Measurements from ENCODE around the gene RPS19.
A peak's percentile ranks its signal among the peaks of the same experiment; 100 is the strongest.

RPS19 gene

GRCh38 chr19:41859618-41860418, at the start of gene RPS19:
Gene RPS19, plus strand, starts transcription at chr19:41860255. Its CDS starts 520 bp downstream, at chr19:41860775.
- Mint-ChIP-seq H3K27ac (peak within 1 kb of the TSS; percentile 100), H3K4me3 (peak within 1 kb of the TSS; percentile 95), H3K36me3 (peaks cover 23% of the 10 kb centered on the region), H3K9me3 (ENCODE audit: low read depth) (no peaks in the 10 kb centered on the region), H3K27me3 (no peaks in the 10 kb centered on the region), H3K4me1 (ENCODE audit: low read depth) (peaks cover 39% of the 10 kb centered on the region)

DNA sequence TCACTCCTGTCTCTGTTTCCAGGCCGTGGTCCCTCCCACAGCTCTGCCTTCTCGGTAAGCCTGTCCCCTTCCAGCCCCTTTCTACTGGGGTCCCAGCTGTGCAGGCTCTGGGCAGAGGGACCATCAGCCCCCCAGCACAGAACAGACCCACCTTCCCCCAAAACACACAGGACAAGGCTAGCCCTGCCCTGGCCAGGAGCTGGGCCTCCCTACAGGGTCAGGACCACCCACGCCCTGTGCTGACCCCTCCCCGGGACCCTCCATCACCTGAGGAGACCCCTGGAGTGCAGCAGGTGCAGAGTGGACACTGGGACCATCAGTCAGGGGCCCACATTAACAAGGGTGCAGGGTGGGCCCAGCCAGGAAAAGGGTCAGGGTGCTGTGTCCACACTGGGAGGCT, 49.8 kb upstream of the RPS19 start:
- H3K36me3 Mint-ChIP-seq: no peaks in the 10 kb centered on the region

DNA sequence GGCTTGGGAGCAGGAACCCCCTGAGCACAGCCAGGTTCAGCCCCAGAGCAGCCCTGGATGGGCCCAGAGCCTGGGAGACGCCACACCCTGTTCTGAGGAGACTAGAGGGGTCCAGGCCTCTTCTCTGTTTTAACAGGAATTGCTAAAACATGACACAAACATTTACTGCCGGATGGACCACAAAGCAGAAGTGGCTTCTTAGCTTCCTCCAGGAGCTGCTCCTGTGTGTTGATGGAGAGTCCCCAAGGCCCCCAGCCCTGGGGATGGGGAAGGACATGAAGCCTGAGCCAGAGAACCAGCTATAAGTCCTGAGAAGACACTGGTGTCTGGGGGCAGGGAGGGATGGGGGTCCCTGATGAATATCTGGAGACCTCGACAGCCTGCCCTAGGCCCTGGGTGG, 49.0 kb upstream of the RPS19 start:
- no peak overlapping the region for H3K27ac Mint-ChIP-seq
- no peak overlapping the region for H3K4me3 Mint-ChIP-seq
- peaks cover 12% of the 10 kb centered on the region for H3K27me3 Mint-ChIP-seq
- no peaks in the 10 kb centered on the region for H3K9me3 Mint-ChIP-seq (ENCODE audit: low read depth)
- H3K4me1 Mint-ChIP-seq (ENCODE audit: low read depth): peaks cover 11% of the 10 kb centered on the region
- H3K36me3 Mint-ChIP-seq: no peaks in the 10 kb centered on the region

More for the DNA sequence above, 49.8 kb upstream of the RPS19 start:
- Mint-ChIP-seq H3K27ac (no peak overlapping the region), H3K9me3 (ENCODE audit: low read depth) (no peaks in the 10 kb centered on the region), H3K4me3 (no peak overlapping the region), H3K27me3 (peaks cover 16% of the 10 kb centered on the region), H3K4me1 (ENCODE audit: low read depth) (peaks cover 8% of the 10 kb centered on the region)

DNA sequence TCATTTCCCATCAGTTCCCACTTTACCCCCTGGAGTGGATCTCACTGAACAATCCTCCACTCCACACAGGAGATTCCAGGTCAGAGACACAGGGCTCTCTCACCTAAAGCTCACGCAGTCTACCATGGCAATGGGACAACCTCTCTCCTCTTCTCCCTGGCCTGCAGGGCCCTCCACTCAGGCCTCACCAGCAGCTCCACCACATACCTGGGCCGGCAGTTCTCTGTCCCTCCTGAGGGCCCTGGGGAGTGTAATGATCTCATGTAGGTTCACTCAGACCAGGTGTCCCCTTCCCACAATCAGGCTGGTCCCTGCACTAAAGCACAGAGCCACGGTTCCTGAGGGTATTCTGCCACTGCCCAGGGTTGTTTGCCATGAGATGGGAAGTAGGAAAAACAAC, 48.1 kb upstream of the RPS19 start:
- no peak overlapping the region for H3K4me3 Mint-ChIP-seq
- peaks cover 11% of the 10 kb centered on the region for H3K4me1 Mint-ChIP-seq (ENCODE audit: low read depth)
- no peak overlapping the region for H3K27ac Mint-ChIP-seq
- H3K36me3 Mint-ChIP-seq: no peaks in the 10 kb centered on the region
- H3K27me3 Mint-ChIP-seq: peaks cover 12% of the 10 kb centered on the region
- no peaks in the 10 kb centered on the region for H3K9me3 Mint-ChIP-seq (ENCODE audit: low read depth)

GRCh38 chr19:41813911-41814310, 46.1 kb upstream of the RPS19 start:
- Mint-ChIP-seq H3K27ac (no peak overlapping the region), H3K4me3 (no peak overlapping the region), H3K4me1 (ENCODE audit: low read depth) (peaks cover 11% of the 10 kb centered on the region), H3K9me3 (ENCODE audit: low read depth) (no peaks in the 10 kb centered on the region), H3K36me3 (no peaks in the 10 kb centered on the region), H3K27me3 (peaks cover 4% of the 10 kb centered on the region)

- Mint-ChIP-seq H3K9me3 (ENCODE audit: low read depth) (no peaks in the 10 kb centered on the region), H3K27me3 (peaks cover 2% of the 10 kb centered on the region), H3K4me1 (ENCODE audit: low read depth) (peaks cover 11% of the 10 kb centered on the region), H3K36me3 (no peaks in the 10 kb centered on the region), H3K27ac (no peak overlapping the region), H3K4me3 (no peak overlapping the region)
Measured at GRCh38 chr19:41815301-41815700, 44.8 kb upstream of the RPS19 start.

DNA sequence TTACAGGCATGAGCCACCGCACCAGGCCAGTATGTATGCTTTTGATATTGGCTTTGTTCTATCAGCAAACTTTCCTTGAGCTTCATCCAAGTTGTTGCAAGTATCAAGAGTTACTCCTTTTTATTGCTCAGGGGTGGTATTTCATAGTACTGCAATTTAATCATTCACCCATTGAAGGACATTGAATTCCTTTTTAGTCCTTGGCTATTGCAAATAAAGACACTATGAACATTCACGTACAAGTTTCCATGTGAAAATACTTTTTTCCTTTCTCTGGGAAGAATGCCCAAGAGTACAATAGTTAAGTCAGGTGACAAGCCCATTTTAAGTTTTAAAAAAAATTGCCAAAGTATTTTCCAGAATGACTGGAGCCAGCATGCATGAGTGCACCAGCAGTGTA, 43.3 kb upstream of the RPS19 start:
- Mint-ChIP-seq H3K4me3 (no peak overlapping the region), H3K9me3 (ENCODE audit: low read depth) (no peaks in the 10 kb centered on the region), H3K36me3 (no peaks in the 10 kb centered on the region), H3K27me3 (peaks cover 6% of the 10 kb centered on the region), H3K27ac (no peak overlapping the region), H3K4me1 (ENCODE audit: low read depth) (peaks cover 13% of the 10 kb centered on the region)

DNA sequence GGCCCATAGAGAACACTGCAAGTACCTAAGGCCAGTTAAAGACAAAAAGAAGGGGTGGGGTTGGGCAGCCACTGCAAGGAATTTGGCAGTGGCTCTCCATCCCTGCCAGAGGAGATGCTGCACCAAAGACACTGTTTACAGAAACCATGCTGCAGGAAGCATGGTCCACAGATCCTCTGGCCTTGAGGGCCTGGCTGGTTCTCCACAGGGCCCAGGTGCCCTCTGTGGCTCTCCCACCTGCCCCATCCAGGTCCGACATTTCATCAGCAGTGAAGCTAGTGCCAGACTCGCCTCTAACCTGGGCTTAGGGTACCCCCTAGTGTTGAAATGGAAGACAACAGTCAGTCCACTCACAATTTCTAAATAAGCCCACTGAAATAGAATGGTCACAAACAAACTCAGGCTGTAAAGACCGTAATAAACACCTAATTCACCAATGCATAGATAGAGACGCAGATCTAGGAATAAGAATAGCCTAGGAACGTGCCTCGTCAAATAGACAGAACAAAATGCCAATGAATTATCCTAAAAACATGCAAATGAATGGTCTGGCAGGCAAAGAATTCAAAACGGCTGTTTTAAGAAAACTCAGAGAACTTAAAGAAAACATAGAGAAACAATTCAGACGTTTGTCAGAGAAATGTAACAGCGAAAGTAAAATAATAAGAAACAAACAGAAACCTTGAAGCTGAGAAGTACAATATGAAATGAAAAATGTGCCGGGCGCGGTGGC, 38.9 kb upstream of the RPS19 start:
- no peak overlapping the region for H3K4me3 Mint-ChIP-seq
- no peaks in the 10 kb centered on the region for H3K36me3 Mint-ChIP-seq
- peaks cover 2% of the 10 kb centered on the region for H3K4me1 Mint-ChIP-seq (ENCODE audit: low read depth)
- peaks cover 10% of the 10 kb centered on the region for H3K27me3 Mint-ChIP-seq
- no peaks in the 10 kb centered on the region for H3K9me3 Mint-ChIP-seq (ENCODE audit: low read depth)
- no peak overlapping the region for H3K27ac Mint-ChIP-seq

GRCh38 chr19:41837981-41838708, 21.9 kb upstream of the RPS19 start:
- Mint-ChIP-seq H3K36me3 (no peaks in the 10 kb centered on the region), H3K4me1 (ENCODE audit: low read depth) (peaks cover 1% of the 10 kb centered on the region), H3K4me3 (no peak overlapping the region), H3K27ac (no peak overlapping the region), H3K9me3 (ENCODE audit: low read depth) (no peaks in the 10 kb centered on the region), H3K27me3 (peaks cover 8% of the 10 kb centered on the region)

GRCh38 chr19:41839211-41839610, 20.8 kb upstream of the RPS19 start:
- H3K4me1 Mint-ChIP-seq (ENCODE audit: low read depth): peaks cover 1% of the 10 kb centered on the region
- no peaks in the 10 kb centered on the region for H3K36me3 Mint-ChIP-seq
- H3K27ac Mint-ChIP-seq: no peak overlapping the region
- H3K9me3 Mint-ChIP-seq (ENCODE audit: low read depth): no peaks in the 10 kb centered on the region
- H3K4me3 Mint-ChIP-seq: no peak overlapping the region
- peaks cover 8% of the 10 kb centered on the region for H3K27me3 Mint-ChIP-seq

GRCh38 chr19:41843371-41843770, 16.7 kb upstream of the RPS19 start:
- Mint-ChIP-seq H3K27ac (no peak overlapping the region), H3K27me3 (no peaks in the 10 kb centered on the region), H3K36me3 (no peaks in the 10 kb centered on the region), H3K4me1 (ENCODE audit: low read depth) (no peaks in the 10 kb centered on the region), H3K4me3 (no peak overlapping the region), H3K9me3 (ENCODE audit: low read depth) (no peaks in the 10 kb centered on the region)

DNA sequence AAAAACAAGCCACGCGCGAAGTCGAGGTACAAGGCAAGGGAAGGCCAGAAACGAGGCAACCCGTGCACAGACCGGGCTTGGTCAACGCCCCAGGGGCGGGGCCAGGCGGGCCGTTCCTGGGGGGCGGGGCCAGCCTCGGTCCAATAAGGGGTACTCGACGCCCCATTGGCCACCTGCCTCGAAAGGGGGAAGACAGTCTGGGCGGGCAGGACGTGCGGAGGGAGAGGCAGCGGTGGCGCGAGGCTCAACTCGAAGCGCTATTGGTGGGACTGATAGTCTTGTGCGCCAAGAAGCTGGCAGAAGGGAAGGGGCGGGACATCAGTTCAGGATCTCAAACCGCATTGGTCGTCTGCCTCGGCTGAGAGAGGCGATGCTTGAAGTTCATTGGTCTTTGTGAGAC, 15.5 kb upstream of the RPS19 start, which contains the start of gene LYPD4:
Gene LYPD4, minus strand, starts transcription at position 83 of the 400 bp plus-strand sequence. CDS start 5,398 bp downstream, outside the sequence.
- Mint-ChIP-seq H3K4me1 (ENCODE audit: low read depth) (no peaks in the 10 kb centered on the region), H3K27ac (no peak within 1 kb of the TSS), H3K27me3 (no peaks in the 10 kb centered on the region), H3K36me3 (no peaks in the 10 kb centered on the region), H3K9me3 (ENCODE audit: low read depth) (no peaks in the 10 kb centered on the region), H3K4me3 (no peak within 1 kb of the TSS)

GRCh38 chr19:41845001-41845050, 15.2 kb upstream of the RPS19 start, which contains the start of gene DMRTC2:
Gene DMRTC2, plus strand, starts transcription at chr19:41845042. Its CDS starts 2,387 bp downstream, at chr19:41847429.
- Mint-ChIP-seq H3K27ac (no peak within 1 kb of the TSS), H3K4me1 (ENCODE audit: low read depth) (no peaks in the 10 kb centered on the region), H3K27me3 (no peaks in the 10 kb centered on the region), H3K36me3 (no peaks in the 10 kb centered on the region), H3K9me3 (ENCODE audit: low read depth) (no peaks in the 10 kb centered on the region), H3K4me3 (no peak within 1 kb of the TSS)

GRCh38 chr19:41845051-41845590, 14.9 kb upstream of the RPS19 start:
- Mint-ChIP-seq H3K36me3 (no peaks in the 10 kb centered on the region), H3K27ac (no peak overlapping the region), H3K4me1 (ENCODE audit: low read depth) (no peaks in the 10 kb centered on the region), H3K27me3 (no peaks in the 10 kb centered on the region), H3K9me3 (ENCODE audit: low read depth) (no peaks in the 10 kb centered on the region), H3K4me3 (no peak overlapping the region)

Measured in activated naive CD8-positive, alpha-beta T cell (primary cell).